Ectodermal cell (in vitro differentiated cells): ENCODE results near the gene DGKI.
A peak's percentile ranks its signal among the peaks of the same experiment; 100 is the strongest.

Source experiments
- H3K27ac ChIP-seq: 2 replicates; pipeline ENCODE4 v1.7.0; 2013; ENCODE audit warnings: mild to moderate bottlenecking, low read depth, low read length; ENCODE audit not compliant: insufficient read depth, poor library complexity, severe bottlenecking
- H3K27me3 ChIP-seq: 2 replicates; pipeline ENCODE4 v1.7.0; 2013; ENCODE audit warnings: mild to moderate bottlenecking, low read length; ENCODE audit not compliant: insufficient read depth, control insufficient read depth, poor library complexity, severe bottlenecking
- H3K36me3 ChIP-seq: one replicate; pipeline ENCODE4 v1.7.0; 2013; ENCODE audit warnings: low read length; ENCODE audit not compliant: control insufficient read depth, insufficient read depth
- H3K4me1 ChIP-seq: one replicate; pipeline ENCODE4 v1.7.0; 2013; ENCODE audit warnings: low read length; ENCODE audit not compliant: control insufficient read depth, insufficient read depth
- H3K4me3 ChIP-seq: 2 replicates; pipeline ENCODE4 v1.7.0; 2013; ENCODE audit warnings: low read depth, low read length, control low read depth; ENCODE audit not compliant: insufficient read depth
- H3K9me3 ChIP-seq: 2 replicates; pipeline ENCODE4 v1.7.0; 2013; ENCODE audit warnings: mild to moderate bottlenecking, low read length, moderate library complexity; ENCODE audit not compliant: control insufficient read depth
- WGBS, 2 experiments: methylation state at CpG; one replicate each; pipeline ENCODE4 v1.1.7; 2013; ENCODE audit warnings: missing lambda C conversion rate in 2 of 2; 5-methylcytosine and 5-hydroxymethylcytosine counted together

DGKI gene

DNA sequence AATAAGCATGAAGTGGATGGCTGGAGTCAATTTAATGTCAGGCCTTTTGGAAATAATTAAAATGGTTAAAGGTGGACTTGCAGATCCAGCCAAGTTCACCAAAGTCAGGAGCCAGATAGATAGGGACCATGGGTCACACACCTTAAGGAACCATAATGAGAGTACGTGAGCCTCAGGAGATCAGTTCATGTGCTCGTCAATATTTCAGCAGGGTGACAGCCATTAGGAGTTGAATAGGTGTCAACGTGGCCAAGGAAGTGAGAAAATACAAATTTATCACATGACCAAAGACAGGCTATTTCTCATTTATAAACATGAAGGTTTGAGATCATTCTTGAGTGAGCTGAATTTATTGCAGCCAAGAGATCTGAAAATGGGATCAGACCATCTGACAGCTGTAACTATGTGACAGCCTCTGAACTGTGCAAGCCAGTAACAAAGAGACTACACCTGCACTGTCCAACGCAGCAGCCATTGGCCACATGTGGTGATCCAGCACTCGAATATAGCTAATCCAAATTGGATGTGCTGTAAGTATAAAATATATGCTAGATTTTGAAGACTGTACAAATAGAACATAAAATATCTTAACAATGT, 253.6 kb downstream of the DGKI start:
- no peaks in the 10 kb centered on the region for H3K36me3 ChIP-seq
- H3K27me3 ChIP-seq = no peaks in the 10 kb centered on the region
- H3K9me3 ChIP-seq = no peaks in the 10 kb centered on the region
- peaks cover 15% of the 10 kb centered on the region for H3K4me1 ChIP-seq
- H3K4me3 ChIP-seq = no peak overlapping the region
- WGBS, 2 experiments = 84 to 96% methylated on average over 4 to 5 of the region's 5 CpGs
- H3K27ac ChIP-seq = no peak overlapping the region

DNA sequence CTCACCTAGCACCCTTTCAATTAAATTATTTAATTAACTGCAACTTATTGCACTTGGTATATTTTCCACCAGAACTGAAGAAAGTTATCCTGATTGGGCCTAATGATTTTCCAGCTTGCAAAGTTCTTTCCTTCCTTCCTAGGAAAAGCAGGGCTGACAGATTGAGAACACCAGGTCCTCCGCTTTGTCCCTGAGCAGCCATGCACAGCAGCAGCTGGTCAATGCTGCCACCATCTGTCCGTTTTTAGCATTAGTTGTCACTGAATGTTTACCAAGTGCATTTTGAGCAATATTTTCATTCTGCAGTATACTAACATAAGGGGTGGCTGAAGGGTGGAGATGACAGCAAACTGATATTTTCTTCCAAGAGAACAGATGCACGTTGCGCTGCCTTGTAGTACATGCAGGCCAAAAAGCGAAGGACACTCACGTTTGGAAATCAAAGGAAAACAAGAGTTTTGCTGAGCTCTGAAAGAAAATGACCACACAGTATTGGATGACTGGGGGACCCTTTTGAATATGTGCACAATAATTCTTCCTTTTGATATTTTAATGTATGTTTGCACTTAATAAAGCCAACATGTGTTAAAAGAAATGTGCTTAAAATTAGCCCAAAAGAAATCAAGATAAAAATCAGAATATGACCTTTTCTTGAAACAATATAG, 254.4 kb downstream of the DGKI start:
- Histone ChIP-seq H3K27ac (peak overlapping the region; percentile 50), H3K4me1 (peaks cover 15% of the 10 kb centered on the region), H3K9me3 (no peaks in the 10 kb centered on the region), H3K4me3 (no peak overlapping the region), H3K27me3 (no peaks in the 10 kb centered on the region), H3K36me3 (no peaks in the 10 kb centered on the region)
- WGBS, 2 experiments = 40 to 44% methylated on average over 6 of the region's 6 CpGs

DNA sequence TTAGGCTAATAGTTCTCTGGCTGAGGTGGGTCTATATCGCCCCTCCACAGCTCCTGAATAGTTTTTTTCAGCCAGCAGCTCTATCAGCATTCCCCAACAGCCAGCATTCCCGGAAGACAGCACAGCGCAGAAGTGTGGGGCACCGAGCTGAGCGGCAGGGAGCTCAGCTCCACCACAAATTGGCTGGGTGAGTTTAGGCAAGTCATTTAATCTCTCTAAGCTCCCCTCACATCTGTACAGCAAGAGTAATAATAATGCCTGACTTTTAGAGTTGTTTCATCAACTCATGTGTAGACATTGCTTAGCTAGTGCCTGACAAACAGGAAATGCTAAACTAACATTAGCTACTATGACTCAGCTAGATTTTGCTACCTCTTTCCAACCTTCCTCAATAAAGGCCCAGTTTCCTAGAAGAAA, 255.3 kb downstream of the DGKI start:
- H3K27ac ChIP-seq = peak overlapping the region; percentile 50
- no peaks in the 10 kb centered on the region for H3K9me3 ChIP-seq
- WGBS, 2 experiments = 59 to 62% methylated on average over 5 of the region's 5 CpGs
- H3K4me3 ChIP-seq = no peak overlapping the region
- H3K4me1 ChIP-seq = peaks cover 15% of the 10 kb centered on the region
- H3K27me3 ChIP-seq = no peaks in the 10 kb centered on the region
- no peaks in the 10 kb centered on the region for H3K36me3 ChIP-seq

DNA sequence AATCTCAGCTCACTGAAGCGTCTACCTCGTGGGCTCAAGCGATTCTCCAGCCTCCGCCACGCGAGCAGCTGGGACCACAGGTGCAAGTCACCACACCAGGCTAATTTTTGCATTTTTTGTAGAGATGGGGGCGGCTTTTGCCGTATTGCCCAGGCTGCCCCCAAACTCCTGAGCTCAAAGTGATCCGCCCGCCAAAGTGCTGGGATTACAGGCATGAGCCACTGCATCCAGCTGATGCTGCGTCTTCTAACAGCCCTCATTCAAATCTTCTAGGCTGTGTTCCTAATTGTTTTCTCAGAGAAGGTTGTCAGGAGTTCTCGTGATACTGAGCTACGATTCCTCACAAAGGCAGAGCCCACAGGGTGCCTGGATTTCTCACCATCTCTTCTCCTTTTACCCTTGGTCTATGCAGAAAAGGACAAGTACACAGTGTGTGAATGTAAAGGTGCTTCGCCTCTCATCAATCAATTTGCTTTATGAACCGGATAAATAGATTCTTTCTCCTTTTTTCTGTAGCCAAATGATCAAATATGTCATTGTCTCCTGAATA, 255.9 kb downstream of the DGKI start:
- no peaks in the 10 kb centered on the region for H3K27me3 ChIP-seq
- WGBS, 2 experiments = 71 to 73% methylated on average over 15 of the region's 15 CpGs
- no peaks in the 10 kb centered on the region for H3K9me3 ChIP-seq
- H3K36me3 ChIP-seq = no peaks in the 10 kb centered on the region
- peaks cover 15% of the 10 kb centered on the region for H3K4me1 ChIP-seq
- H3K4me3 ChIP-seq = no peak overlapping the region
- H3K27ac ChIP-seq = no peak overlapping the region

DNA sequence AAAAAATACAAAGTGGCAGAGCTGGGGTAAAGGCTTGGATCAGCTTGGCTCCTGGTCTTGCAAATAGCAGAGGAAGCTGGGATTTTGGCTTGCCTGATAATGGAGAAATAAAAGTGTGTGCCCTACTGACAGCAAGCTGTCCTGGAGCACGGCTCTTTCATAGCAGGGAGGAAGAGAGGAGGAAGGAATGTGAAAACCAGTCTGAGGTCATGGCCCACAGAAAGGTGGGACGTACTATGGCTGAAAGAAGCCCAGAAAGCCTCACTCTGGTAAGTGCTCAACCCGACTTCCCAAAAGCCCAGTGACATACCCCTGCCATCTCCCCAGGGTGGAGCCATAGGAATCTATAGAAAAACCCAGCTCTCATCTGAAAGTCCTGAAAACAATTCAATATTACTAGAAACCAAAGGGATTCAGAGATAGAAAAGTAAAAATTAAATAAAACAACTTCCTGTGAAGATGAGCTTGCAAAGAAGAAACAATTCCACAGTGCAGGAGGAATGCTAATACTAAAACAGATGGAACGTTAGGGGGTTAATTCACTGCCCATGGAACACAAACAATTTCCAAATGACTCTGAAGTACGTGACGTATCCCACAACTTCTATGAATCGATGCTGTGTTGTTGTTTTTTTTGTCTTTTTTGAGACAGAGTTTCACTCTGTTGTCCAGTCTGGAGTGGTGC, 256.6 kb downstream of the DGKI start:
- peaks cover 19% of the 10 kb centered on the region for H3K4me1 ChIP-seq
- no peaks in the 10 kb centered on the region for H3K27me3 ChIP-seq
- H3K27ac ChIP-seq = no peak overlapping the region
- no peaks in the 10 kb centered on the region for H3K9me3 ChIP-seq
- 77 to 82% methylated on average over 7 of the region's 7 CpGs for WGBS, 2 experiments
- H3K36me3 ChIP-seq = no peaks in the 10 kb centered on the region
- H3K4me3 ChIP-seq = no peak overlapping the region

DNA sequence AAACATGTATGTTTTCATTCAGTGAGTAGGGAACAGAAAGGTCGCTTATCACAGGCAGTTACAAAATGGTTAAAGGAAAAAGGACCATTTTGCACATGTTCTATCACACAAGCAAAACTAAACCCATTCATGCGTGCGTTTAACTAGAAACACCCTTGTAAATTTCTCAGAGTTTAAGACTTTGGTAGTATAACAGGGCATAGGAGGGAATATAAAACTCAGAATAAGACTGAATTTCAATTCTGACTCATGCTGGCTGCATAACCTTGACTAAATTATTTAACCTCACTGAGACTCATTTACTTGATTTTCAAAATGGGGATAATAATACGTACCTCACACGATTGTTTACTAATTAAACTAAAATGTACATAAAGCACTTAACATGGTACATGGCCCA, 259.4 kb downstream of the DGKI start:
- Histone ChIP-seq H3K9me3 (no peaks in the 10 kb centered on the region), H3K4me3 (no peak overlapping the region), H3K27me3 (no peaks in the 10 kb centered on the region), H3K4me1 (peaks cover 19% of the 10 kb centered on the region), H3K36me3 (no peaks in the 10 kb centered on the region), H3K27ac (no peak overlapping the region)
- 99 to 100% methylated on average over 3 to 5 of the region's 5 CpGs for WGBS, 2 experiments

DNA sequence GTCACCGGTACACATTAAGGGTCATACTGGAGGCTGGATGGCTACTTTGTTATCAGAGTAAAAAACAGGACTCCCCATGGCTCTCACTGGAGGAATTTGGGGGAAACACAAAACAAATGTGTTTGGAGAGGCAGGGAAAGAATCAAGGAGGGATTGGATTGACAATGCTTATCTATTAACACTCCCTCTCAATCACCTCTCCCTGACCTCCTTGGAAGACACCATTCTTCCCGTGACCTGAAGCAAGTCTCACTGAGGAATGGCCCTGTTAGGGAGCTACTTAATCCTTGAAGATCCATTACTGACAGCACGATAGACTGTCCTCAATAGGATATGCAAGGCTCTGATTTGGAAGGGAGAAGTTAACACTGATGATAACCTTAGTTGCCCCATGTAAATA, 261.2 kb downstream of the DGKI start:
- Histone ChIP-seq H3K4me3 (no peak overlapping the region), H3K4me1 (peaks cover 15% of the 10 kb centered on the region), H3K27ac (no peak overlapping the region), H3K27me3 (no peaks in the 10 kb centered on the region), H3K9me3 (no peaks in the 10 kb centered on the region), H3K36me3 (no peaks in the 10 kb centered on the region)
- 18 to 24% methylated on average over 3 of the region's 3 CpGs for WGBS, 2 experiments

DNA sequence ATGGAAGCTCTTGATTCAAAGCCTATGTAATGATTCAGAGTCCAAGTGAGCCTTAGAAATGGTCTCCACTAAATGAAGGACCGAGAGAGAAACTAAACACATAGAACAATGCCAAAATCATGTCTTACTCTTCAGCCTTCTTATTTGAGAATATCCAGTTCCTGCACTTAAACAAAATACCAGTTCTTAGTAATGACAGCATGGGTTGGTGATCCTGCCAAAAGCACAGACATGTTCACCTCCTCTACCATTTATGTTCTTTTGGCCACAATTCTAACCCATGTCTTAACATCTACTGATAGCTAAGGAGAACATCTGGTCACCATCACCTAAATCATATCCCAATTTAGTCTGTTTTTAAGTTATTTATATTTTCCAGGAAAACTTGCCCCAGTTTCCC, 263.6 kb downstream of the DGKI start:
- H3K27ac ChIP-seq = no peak overlapping the region
- H3K9me3 ChIP-seq = no peaks in the 10 kb centered on the region
- H3K27me3 ChIP-seq = no peaks in the 10 kb centered on the region
- WGBS, 2 experiments = 88 to 100% methylated on average over 1 of the region's 1 CpG
- H3K4me3 ChIP-seq = no peak overlapping the region
- no peaks in the 10 kb centered on the region for H3K36me3 ChIP-seq
- H3K4me1 ChIP-seq = peaks cover 3% of the 10 kb centered on the region

DNA sequence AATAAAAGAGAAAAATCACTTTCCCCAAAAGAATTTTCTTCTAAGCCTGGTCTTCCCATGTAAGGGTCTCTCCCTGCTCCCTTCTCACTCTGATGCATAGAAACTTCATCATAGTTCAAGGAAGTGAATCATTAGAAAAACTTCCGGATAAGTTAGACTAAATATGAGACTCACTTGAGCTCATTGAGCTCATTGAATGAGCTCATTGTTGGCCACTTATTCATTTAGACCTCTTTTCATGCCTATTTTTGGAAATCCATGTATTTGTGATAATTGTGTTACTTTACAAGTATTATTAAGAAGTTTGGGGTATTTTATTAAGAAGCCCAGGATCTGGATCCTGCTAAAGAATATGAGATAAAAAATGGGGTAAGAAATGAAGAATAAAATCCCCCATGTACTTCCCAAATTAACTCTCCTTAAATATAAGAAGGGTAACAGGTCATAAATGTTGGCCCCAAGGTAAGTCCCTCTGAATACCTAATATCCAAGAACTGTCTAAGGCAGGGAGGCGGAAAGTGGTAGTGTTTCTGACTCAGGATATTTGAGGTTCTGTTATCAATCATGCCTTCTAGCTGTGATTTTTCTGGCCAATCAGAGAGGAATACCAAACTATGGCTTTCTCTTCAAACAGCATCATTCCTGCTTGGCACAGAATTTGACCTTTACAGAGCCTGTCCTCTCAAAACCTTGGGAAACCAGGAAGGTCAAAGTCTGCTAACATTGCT, 266.7 kb downstream of the DGKI start:
- 96 to 97% methylated on average over 2 of the region's 2 CpGs for WGBS, 2 experiments
- Histone ChIP-seq H3K9me3 (no peaks in the 10 kb centered on the region), H3K4me1 (no peaks in the 10 kb centered on the region), H3K4me3 (no peak overlapping the region), H3K27ac (no peak overlapping the region), H3K36me3 (no peaks in the 10 kb centered on the region), H3K27me3 (no peaks in the 10 kb centered on the region)

DNA sequence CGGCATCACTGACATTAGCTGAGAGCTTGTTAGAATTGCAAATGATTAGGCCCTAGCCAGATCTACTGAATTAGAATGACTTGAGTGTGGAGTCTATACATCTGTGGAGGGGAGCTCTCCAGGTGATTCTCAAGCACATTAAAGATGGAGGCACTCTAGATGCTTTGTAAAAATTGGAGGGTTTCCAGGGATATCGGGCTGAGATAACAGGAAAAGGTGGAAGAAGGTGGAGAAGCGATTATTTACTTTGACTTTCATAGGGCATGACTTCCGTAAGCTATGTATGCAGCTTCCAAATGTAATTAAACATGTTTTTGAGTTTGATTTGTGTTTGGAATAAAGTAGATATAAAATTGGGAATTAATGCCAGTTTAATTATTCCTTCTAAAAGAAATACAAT, 268.2 kb downstream of the DGKI start:
- H3K9me3 ChIP-seq = no peaks in the 10 kb centered on the region
- H3K27me3 ChIP-seq = no peaks in the 10 kb centered on the region
- H3K4me3 ChIP-seq = no peak overlapping the region
- no peaks in the 10 kb centered on the region for H3K4me1 ChIP-seq
- no peak overlapping the region for H3K27ac ChIP-seq
- 92% methylated on average over 4 of the region's 4 CpGs for WGBS, 2 experiments
- H3K36me3 ChIP-seq = no peaks in the 10 kb centered on the region
